ENCODE measurements around the gene KRTAP10-4. TPM values are rescaled to one million over a fixed set of nuclear protein-coding genes. Genes with fewer than 3 reads are reported as not detected.

Gene KRTAP10-4
- total and polyA plus RNA-seq, 2 of the 4 experiments (the other 2 are of a cell fraction) = not detected

- Histone ChIP-seq H2BK20ac (ENCODE audit: low read depth, low read length) (no peak overlapping the region), H3K4ac (ENCODE audit: low read depth, low read length) (no peak overlapping the region), H3K4me2 (ENCODE audit: low read depth, low read length) (no peak overlapping the region), H3K79me1 (ENCODE audit: low read depth in 1 of 2, low read length in 2 of 2) (no peaks in the 10 kb centered on the region), H2BK5ac (ENCODE audit: low read depth, low read length, poor library complexity, severe bottlenecking) (no peak overlapping the region), H3K14ac (replicated peaks; ENCODE audit: low read depth, low read length) (no peak overlapping the region), H2AFZ (replicated peaks; ENCODE audit: low read length, poor library complexity) (no peak overlapping the region), H3K27me3 (ENCODE audit: control insufficient read depth, insufficient read depth, low read length) (0 out of 2 replicates have a peak, but pooled peaks cover 2% of the 10 kb centered on the region), H3K56ac (ENCODE audit: extremely low read depth, insufficient read depth, low read length) (no peak overlapping the region), H2BK120ac (ENCODE audit: low read depth, low read length) (no peak overlapping the region), H4K91ac (ENCODE audit: insufficient read depth, low read depth, low read length) (no peak overlapping the region), H4K8ac (ENCODE audit: low read depth in 2 of 2, low read length in 2 of 2) (no peak overlapping the region), H3K9ac (ENCODE audit: low read depth, low read length) (no peak overlapping the region), H4K20me1 (ENCODE audit: insufficient read depth, low read length) (no peaks in the 10 kb centered on the region), H3K36me3 (ENCODE audit: control insufficient read depth, insufficient read depth, low read length) (no peaks in the 10 kb centered on the region), H2AK9ac (replicated peaks; ENCODE audit: low read depth, low read length, poor library complexity) (no peak overlapping the region), H3K23ac (ENCODE audit: low read depth, low read length) (no peak overlapping the region), H3K18ac (ENCODE audit: low read depth, low read length) (no peak overlapping the region), H3K27ac (ENCODE audit: insufficient read depth, low read length) (no peak overlapping the region), H2AK5ac (ENCODE audit: low read depth, low read length) (no peak overlapping the region), H3K4me3 (ENCODE audit: insufficient read depth, low read depth, low read length) (no peak overlapping the region), H2BK15ac (ENCODE audit: low read depth, low read length) (no peak overlapping the region), H3K9me3 (ENCODE audit: control insufficient read depth, insufficient read depth, low read length) (peaks cover 14% of the 10 kb centered on the region; the same call in 1 of the 2 replicates), H3K9me1 (ENCODE audit: insufficient read depth, low read length) (no peaks in the 10 kb centered on the region), H4K5ac (ENCODE audit: low read depth, low read length) (no peak overlapping the region), H3K4me1 (ENCODE audit: control insufficient read depth, insufficient read depth, low read length) (no peaks in the 10 kb centered on the region)
- ChIA-PET CTCF (no interaction called here), POLR2A (ENCODE audit: unreplicated experiment) (no interaction called here)
- DNase-seq (no peak), ATAC-seq (ENCODE audit: low read depth) (no peak)
- intact Hi-C loops (cut with micrococcal nuclease) = no loop called here
- TF ChIP-seq SMC3 (IDR thresholded peaks at IDR 0.05; ENCODE audit: low read depth, low read length) (no peak), RCOR1 (IDR thresholded peaks at IDR 0.05; ENCODE audit: insufficient replicate concordance, low read length) (no peak), RAD21 (IDR thresholded peaks at IDR 0.05; ENCODE audit: low read length) (no peak)
- in situ Hi-C loops (cut with MboI; ENCODE audit: low sequenced_read_pairs) = no loop called here
- BruUV-seq (replicated peaks) = no TSS peak
- dilution Hi-C loops (cut with HindIII; ENCODE audit: low sequenced_read_pairs, unreplicated experiment) = no loop called here
- 88% methylated on average over 27 of the region's 37 CpGs; no CpG with 5 or more reads in 1 of the 2 experiments for WGBS, 2 experiments (ENCODE audit: extremely low coverage in 2 of 2, insufficient read length in 1 of 2)
These were observed 40.2 kb upstream of the KRTAP10-4 start for GRCh38 chr21:44533121-44533890.

Measured in IMR-90 (cell line).